B cell (primary cell): ENCODE measurements around the gene DDX28. TPM values are rescaled to one million over a fixed set of nuclear protein-coding genes. Genes with fewer than 3 reads are reported as not detected.

Experiments
- ATAC-seq: fragments of 200-7000 bp; cut with Tn5 transposase; one replicate; pipeline ENCODE4 v1.10.0; 2021; ENCODE audit warnings: low read depth, mild to moderate bottlenecking, moderate number of reproducible peaks, moderate library complexity
- CTCF ChIA-PET: fragments of 350-600 bp; sonication (Branson Sonifier 250); formaldehyde crosslinking; loops from one replicate; lab custom pipeline; 2021; ENCODE audit warnings: antibody characterized with exemption, inconsistent platforms; lab: Charles Lee
- POLR2A ChIA-PET: fragments of 350-600 bp; sonication (Branson Sonifier 250); formaldehyde crosslinking; loops from one replicate; lab custom pipeline; 2021; ENCODE audit warnings: antibody characterized with exemption; lab: Charles Lee
- DNase-seq: peaks from one replicate; pipeline ENCODE4 v3.0.0; 2013
- H2AFZ ChIP-seq: 2 replicates; pipeline ENCODE4 v1.6.1; 2012; ENCODE audit warnings: mild to moderate bottlenecking, low read depth, low read length; ENCODE audit not compliant: insufficient read depth, poor library complexity, severe bottlenecking
- H3K27ac ChIP-seq, 2 donors: 1 replicate in 1 of 2; 2 replicates in 1 of 2; pipeline ENCODE4 v1.5.1; 2012 to 2013; ENCODE audit warnings: low read length in 2 of 2, mild to moderate bottlenecking in 2 of 2, moderate library complexity in 1 of 2
- H3K27me3 ChIP-seq, 4 experiments: fragments of 200-600 bp in 1 of 4; sonication (generic) in 1 of 4; replicated peaks in 1 of 4; 1 replicate in 2 of 4; 2 replicates in 2 of 4; pipeline versions ENCODE4 v1.6.1 to v1.7.0; 2013 to 2016; ENCODE audit warnings: low read length in 3 of 4, mild to moderate bottlenecking in 2 of 4, mixed read lengths in 1 of 4, moderate library complexity in 1 of 4; ENCODE audit not compliant: insufficient read depth in 4 of 4, control insufficient read depth in 3 of 4; ENCODE audit errors: control extremely low read depth in 1 of 4
- H3K36me3 ChIP-seq, 2 experiments: replicated peaks in 1 of 2; 1 replicate in 1 of 2; 2 replicates in 1 of 2; pipeline versions ENCODE4 v1.6.1 to v1.7.1; 2013; ENCODE audit warnings: low read length in 1 of 2; ENCODE audit not compliant: insufficient read depth in 2 of 2, control insufficient read depth in 1 of 2; ENCODE audit errors: control extremely low read depth in 1 of 2, extremely low read depth in 1 of 2
- H3K4me1 ChIP-seq, 2 donors: fragments of 200-600 bp in 1 of 2; sonication (generic) in 1 of 2; 1 replicate in 1 of 2; 2 replicates in 1 of 2; pipeline versions ENCODE4 v1.5.1 to v1.6.1; 2013 to 2017; ENCODE audit warnings: low read length in 2 of 2; ENCODE audit not compliant: control insufficient read depth in 2 of 2, insufficient read depth in 2 of 2
- H3K4me2 ChIP-seq: replicated peaks from 2 replicates; pipeline ENCODE3; 2012; ENCODE audit warnings: mild to moderate bottlenecking, low read depth, low read length; ENCODE audit not compliant: poor library complexity, severe bottlenecking
- H3K4me3 ChIP-seq, 5 experiments: fragments of 200-600 bp in 1 of 5; sonication (generic) in 1 of 5; 1 replicate in 3 of 5; 2 replicates in 2 of 5; pipeline versions ENCODE4 v1.5.1 to v1.7.0; 2011 to 2016; ENCODE audit warnings: low read length in 4 of 5, mild to moderate bottlenecking in 4 of 5, low read depth in 2 of 5, control low read depth in 1 of 5, moderate library complexity in 1 of 5; ENCODE audit not compliant: insufficient read depth in 1 of 5; ENCODE audit errors: control extremely low read depth in 1 of 5, extremely low read depth in 1 of 5
- H3K79me2 ChIP-seq: fragments of 200-600 bp; sonication (generic); one replicate; pipeline ENCODE4 v1.6.0; 2016; ENCODE audit warnings: low read length; ENCODE audit not compliant: control insufficient read depth, insufficient read depth
- H3K9ac ChIP-seq: fragments of 200-600 bp; sonication (generic); 2 replicates; pipeline ENCODE4 v1.6.1; 2017; ENCODE audit warnings: mild to moderate bottlenecking, low read length, moderate library complexity
- H3K9me3 ChIP-seq, 3 donors: one replicate each; pipeline versions ENCODE4 v1.6.1 to v1.7.1; 2013; ENCODE audit warnings: low read length in 2 of 3; ENCODE audit not compliant: control insufficient read depth in 2 of 3, insufficient read depth in 1 of 3; ENCODE audit errors: control extremely low read depth in 1 of 3
- H4K20me1 ChIP-seq: 2 replicates; pipeline ENCODE4 v1.6.0; 2012; ENCODE audit warnings: mild to moderate bottlenecking, low read length; ENCODE audit not compliant: insufficient read depth, control insufficient read depth, poor library complexity, severe bottlenecking
- H3K27ac Mint-ChIP-seq: one replicate; pipeline ENCODE4 v1.8.0; 2021; ENCODE audit warnings: mixed read lengths
- H3K27me3 Mint-ChIP-seq: one replicate; pipeline ENCODE4 v1.8.0; 2021; ENCODE audit warnings: mixed read lengths
- H3K4me1 Mint-ChIP-seq: one replicate; pipeline ENCODE4 v1.8.0; 2021; ENCODE audit warnings: mixed read lengths
- H3K4me3 Mint-ChIP-seq: one replicate; pipeline ENCODE4 v1.8.0; 2021; ENCODE audit warnings: mixed read lengths
- H3K9me3 Mint-ChIP-seq: one replicate; pipeline ENCODE4 v1.8.0; 2022; ENCODE audit warnings: mixed read lengths; ENCODE audit not compliant: insufficient read depth
- CTCF ChIP-seq: fragments of 200-600 bp; IDR thresholded peaks from one replicate; pipeline ENCODE4 v1.8.0; 2022; ENCODE audit warnings: antibody characterized with exemption, mild to moderate bottlenecking
- EZH2 ChIP-seq: IDR thresholded peaks from 2 replicates; pipeline ENCODE4 v1.6.1; 2012; ENCODE audit warnings: borderline replicate concordance, low read depth, mild to moderate bottlenecking, moderate library complexity, low read length; ENCODE audit not compliant: insufficient read depth, poor library complexity, severe bottlenecking
- WGBS: methylation state at CpG from one replicate; pipeline ENCODE4 v1.1.5; 2013; ENCODE audit warnings: missing lambda C conversion rate; ENCODE audit not compliant: insufficient coverage; 5-methylcytosine and 5-hydroxymethylcytosine counted together
- intact Hi-C: fragments of 100-400 bp; cut with micrococcal nuclease; formaldehyde crosslinking; loops from one replicate; pipeline ENCODE4 v1.10.0; 2022
- polyA plus RNA-seq: library from polyadenylated mRNA; depleted of rRNA; stranded (reverse); fragments of >200 nt; gene quantifications from 2 replicates; pipeline ENCODE4 v1.2.3, GENCODE V29; 2012
- total RNA-seq, 2 donors: library from RNA; stranded (reverse); fragments of 120-200 nt in 1 of 2; gene quantifications; 1 replicate in 1 of 2; 2 replicates in 1 of 2; pipeline versions ENCODE4 v1.2.3 to v1.2.4, GENCODE V29; 2013 to 2022

DDX28 gene
- total and polyA plus RNA-seq, 2 donors (not counting 1 experiment from before 2014, with no cell fraction given), result 8.0 to 20.2 TPM

- no peak overlapping the region for H3K27ac ChIP-seq
- no peak overlapping the region for H3K4me3 Mint-ChIP-seq
- H3K9ac ChIP-seq, result no peak overlapping the region
- intact Hi-C loops, result no loop called here
- H3K4me3 ChIP-seq, result no peak overlapping the region
- peaks cover 45 to 55% of the 10 kb centered on the region in 2 donors for H3K4me1 ChIP-seq
- peaks cover 9 to 77% of the 10 kb centered on the region in 2 experiments for H3K36me3 ChIP-seq
- no peaks in the 10 kb centered on the region for H3K27me3 Mint-ChIP-seq
- DNase-seq (no peak), ATAC-seq (no peak)
- no peaks in the 10 kb centered on the region for H3K27me3 ChIP-seq
- no peaks in the 10 kb centered on the region for H3K9me3 Mint-ChIP-seq
- peaks cover 57% of the 10 kb centered on the region for H3K79me2 ChIP-seq
- peaks cover 62% of the 10 kb centered on the region for H4K20me1 ChIP-seq
- CTCF ChIA-PET, result interaction anchor here (0.9 to 14.0 kb wide), 5 partner anchors 15 to 185 kb away, joined by 3 to 242 read pairs (median 16); partner anchors contain the start of genes NFATC3 and NRN1L
- no peak overlapping the region for H3K4me2 ChIP-seq
- H3K4me1 Mint-ChIP-seq, result peaks cover 55% of the 10 kb centered on the region
- H3K9me3 ChIP-seq, result no peaks in the 10 kb centered on the region
- 100% methylated on average over 8 of the region's 9 CpGs for WGBS
- no peak for TF ChIP-seq CTCF
- no peak for TF ChIP-seq EZH2
- H2AFZ ChIP-seq, result no peak overlapping the region
- POLR2A ChIA-PET, result interaction anchor here (0.6 to 4.7 kb wide), 3 partner anchors 15 to 580 kb away, joined by 4 to 52 read pairs (median 8); partner anchors contain the start of gene NFATC3
- no peak overlapping the region for H3K27ac Mint-ChIP-seq
Observed at GRCh38 chr16:68068926-68069325, 45.9 kb upstream of the DDX28 start.

DNA sequence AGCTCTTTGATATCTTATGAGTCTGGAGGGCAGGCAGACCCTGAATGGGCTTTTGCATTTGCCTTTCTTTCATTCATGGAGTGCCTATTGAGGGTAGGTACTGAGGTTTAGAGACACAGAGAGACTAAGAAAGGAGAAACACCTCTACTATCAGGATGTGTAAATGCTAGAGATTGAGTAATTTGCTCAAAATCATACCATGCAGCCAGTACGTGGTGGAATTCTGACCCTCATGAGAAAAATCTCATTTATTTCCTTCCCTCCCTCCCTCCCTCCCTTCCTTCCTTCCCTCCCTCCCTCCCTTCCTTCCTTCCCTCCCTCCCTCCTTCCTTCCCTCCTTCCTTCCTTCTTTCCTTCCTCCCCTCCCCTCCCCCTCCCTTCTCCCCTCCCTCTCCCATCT lies 43.7 kb upstream of the DDX28 start:
- ChIA-PET POLR2A (no interaction called here), CTCF (interaction anchor here (1.3 to 14.0 kb wide), 6 partner anchors 9 to 394 kb away, joined by 3 to 242 read pairs (median 11); partner anchors contain the start of gene NFATC3)
- Histone ChIP-seq H4K20me1 (peaks cover 50% of the 10 kb centered on the region), H3K4me3 (no peak overlapping the region), H3K9ac (no peak overlapping the region), H3K27me3 (no peaks in the 10 kb centered on the region), H3K79me2 (peaks cover 37% of the 10 kb centered on the region), H3K4me1 (peaks cover 27 to 35% of the 10 kb centered on the region in 2 donors), H3K27ac (no peak overlapping the region), H2AFZ (no peak overlapping the region), H3K4me2 (no peak overlapping the region), H3K9me3 (no peaks in the 10 kb centered on the region), H3K36me3 (peaks cover 12 to 66% of the 10 kb centered on the region in 2 experiments)
- intact Hi-C loops, result no loop called here
- no CpG with 5 or more reads among the region's 1 CpG for WGBS
- H3K9me3 Mint-ChIP-seq, result no peaks in the 10 kb centered on the region
- DNase-seq, result no peak
- peak overlapping the region; percentile 6 for H3K27ac Mint-ChIP-seq
- H3K4me1 Mint-ChIP-seq, result peaks cover 39% of the 10 kb centered on the region
- ATAC-seq, result no peak
- H3K4me3 Mint-ChIP-seq, result no peak overlapping the region
- no peaks in the 10 kb centered on the region for H3K27me3 Mint-ChIP-seq
- TF ChIP-seq CTCF (no peak), EZH2 (no peak)
